Lower leg skin (tissue), 3 donors: ENCODE data around the gene GPR87.

ENCODE experiments used
- POLR2A ChIP-seq, 2 donors: fragments of 450-650 bp; IDR thresholded peaks; one replicate each; pipeline ENCODE4 v1.6.1; 2016 to 2017; ENCODE audit warnings: antibody characterized with exemption in 2 of 2, mild to moderate bottlenecking in 1 of 2, moderate library complexity in 1 of 2
- TF ChIP-seq, protein P1 (sequence below), 3 donors: fragments of 450-650 bp; IDR thresholded peaks; one replicate each; pipeline ENCODE4 v1.5.1; 2016; ENCODE audit warnings: antibody characterized with exemption in 3 of 3, mild to moderate bottlenecking in 3 of 3, moderate library complexity in 2 of 3

DNA sequence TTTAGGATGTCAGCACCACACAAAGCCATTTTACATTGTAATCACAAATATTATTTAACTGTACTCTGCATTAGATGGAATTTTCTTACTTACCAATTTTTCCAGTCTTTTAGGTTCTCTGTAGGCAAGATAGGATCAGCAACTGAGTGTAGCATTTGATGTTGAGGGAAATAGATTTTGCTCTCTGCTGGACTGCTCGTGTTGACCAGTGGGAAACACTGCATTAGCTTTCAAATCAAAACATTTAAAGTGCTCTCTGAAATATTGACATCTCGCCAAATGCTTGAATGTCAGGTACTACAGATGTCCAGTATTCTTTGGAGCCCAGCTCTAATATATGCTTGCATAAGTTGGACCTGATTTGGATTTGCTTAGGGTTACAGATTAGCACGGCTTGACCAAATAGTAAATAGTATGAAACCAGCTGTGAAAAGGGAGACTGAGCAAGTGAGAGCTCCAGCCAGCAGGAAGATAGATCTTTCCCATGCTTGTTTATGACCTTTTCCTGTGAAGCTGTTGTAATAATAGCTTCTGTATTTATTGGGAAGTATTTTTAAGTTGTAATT is 67.8 kb downstream of the GPR87 start:
- TF ChIP-seq, protein P1, sequence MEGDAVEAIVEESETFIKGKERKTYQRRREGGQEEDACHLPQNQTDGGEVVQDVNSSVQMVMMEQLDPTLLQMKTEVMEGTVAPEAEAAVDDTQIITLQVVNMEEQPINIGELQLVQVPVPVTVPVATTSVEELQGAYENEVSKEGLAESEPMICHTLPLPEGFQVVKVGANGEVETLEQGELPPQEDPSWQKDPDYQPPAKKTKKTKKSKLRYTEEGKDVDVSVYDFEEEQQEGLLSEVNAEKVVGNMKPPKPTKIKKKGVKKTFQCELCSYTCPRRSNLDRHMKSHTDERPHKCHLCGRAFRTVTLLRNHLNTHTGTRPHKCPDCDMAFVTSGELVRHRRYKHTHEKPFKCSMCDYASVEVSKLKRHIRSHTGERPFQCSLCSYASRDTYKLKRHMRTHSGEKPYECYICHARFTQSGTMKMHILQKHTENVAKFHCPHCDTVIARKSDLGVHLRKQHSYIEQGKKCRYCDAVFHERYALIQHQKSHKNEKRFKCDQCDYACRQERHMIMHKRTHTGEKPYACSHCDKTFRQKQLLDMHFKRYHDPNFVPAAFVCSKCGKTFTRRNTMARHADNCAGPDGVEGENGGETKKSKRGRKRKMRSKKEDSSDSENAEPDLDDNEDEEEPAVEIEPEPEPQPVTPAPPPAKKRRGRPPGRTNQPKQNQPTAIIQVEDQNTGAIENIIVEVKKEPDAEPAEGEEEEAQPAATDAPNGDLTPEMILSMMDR (IDR thresholded peaks at IDR 0.05): no peak
- TF ChIP-seq POLR2A (IDR thresholded peaks at IDR 0.05): no peak
